OCI-LY7 (cell line): ENCODE data around the gene ATP5MC2. TPM values are rescaled to one million over a fixed set of nuclear protein-coding genes. Genes with fewer than 3 reads are reported as not detected.

ENCODE experiments used
- BruUV-seq: library from RNA; stranded (reverse); fragments of 400-500 nt; replicated peaks from 2 replicates; lab custom pipeline; 2021; lab: Mats Ljungman, UMichigan
- CTCF ChIA-PET: fragments of 300-600 bp; sonication (Branson Sonifier 250); formaldehyde crosslinking; loops from one replicate; lab custom pipeline; 2022; ENCODE audit warnings: antibody characterized with exemption; ENCODE audit not compliant: unreplicated experiment; lab: Charles Lee
- POLR2A ChIA-PET: fragments of 300-600 bp; sonication (Branson Sonifier 250); formaldehyde crosslinking; loops from one replicate; lab custom pipeline; 2022; ENCODE audit warnings: antibody characterized with exemption; lab: Charles Lee
- DNase-seq: peaks from one replicate; pipeline ENCODE4 v3.0.0-alpha.2; 2015; ENCODE audit warnings: low spot score
- H2AFZ ChIP-seq: fragments of 200-600 bp; sonication (generic), shearing (Covaris generic); 2 replicates; pipeline ENCODE4 v1.6.1; 2014; ENCODE audit warnings: mild to moderate bottlenecking, antibody characterized with exemption, low read length, moderate library complexity
- H3K27ac ChIP-seq: fragments of 200-600 bp; sonication (generic); 2 replicates; pipeline ENCODE4 v1.5.1; 2014; ENCODE audit warnings: mixed run types, low read depth, mild to moderate bottlenecking, moderate library complexity, low read length, inconsistent platforms; ENCODE audit not compliant: poor library complexity, severe bottlenecking
- H3K36me3 ChIP-seq: fragments of 200-600 bp; sonication (generic); 2 replicates; pipeline ENCODE4 v1.6.1; 2014; ENCODE audit warnings: mild to moderate bottlenecking, antibody characterized with exemption, low read length, moderate library complexity, mixed read lengths; ENCODE audit not compliant: insufficient read depth
- H3K4me1 ChIP-seq: fragments of 200-600 bp; sonication (generic); 2 replicates; pipeline ENCODE4 v1.5.1; 2014; ENCODE audit warnings: mild to moderate bottlenecking, low read length; ENCODE audit not compliant: insufficient read depth, poor library complexity, severe bottlenecking
- H3K4me2 ChIP-seq: fragments of 200-600 bp; sonication (generic); 2 replicates; pipeline ENCODE4 v1.6.1; 2014; ENCODE audit warnings: mild to moderate bottlenecking, low read length
- H3K4me3 ChIP-seq: fragments of 200-600 bp; sonication (generic); 2 replicates; pipeline ENCODE4 v1.5.1; 2014; ENCODE audit warnings: mild to moderate bottlenecking, low read depth, low read length; ENCODE audit not compliant: poor library complexity, severe bottlenecking
- H3K79me2 ChIP-seq: fragments of 200-600 bp; sonication (generic); 2 replicates; pipeline ENCODE4 v1.6.1; 2016; ENCODE audit warnings: low read depth, mild to moderate bottlenecking, low read length, moderate library complexity, mixed read lengths; ENCODE audit not compliant: insufficient read depth
- H3K9me2 ChIP-seq: fragments of 200-600 bp; sonication (generic); 2 replicates; pipeline ENCODE4 v1.6.1; 2016; ENCODE audit warnings: mild to moderate bottlenecking, low read length, mixed read lengths; ENCODE audit not compliant: insufficient read depth
- H3K9me3 ChIP-seq: fragments of 200-600 bp; sonication (generic); 2 replicates; pipeline ENCODE4 v1.6.1; 2014; ENCODE audit warnings: mild to moderate bottlenecking, mixed run types, low read length, mixed read lengths
- H4K20me1 ChIP-seq: fragments of 200-600 bp; sonication (generic); 2 replicates; pipeline ENCODE4 v1.6.1; 2014; ENCODE audit warnings: mild to moderate bottlenecking, antibody characterized with exemption, low read length, moderate library complexity, mixed read lengths; ENCODE audit not compliant: insufficient read depth
- EZH2phosphoT487 ChIP-seq: fragments of 200-600 bp; sonication (generic); IDR thresholded peaks from 2 replicates; pipeline ENCODE4 v1.6.1; 2018; ENCODE audit warnings: low read depth, borderline replicate concordance, mild to moderate bottlenecking, mixed run types, antibody characterized with exemption, low read length, moderate library complexity, mixed read lengths
- intact Hi-C: fragments of 100-400 bp; cut with micrococcal nuclease; formaldehyde crosslinking; loops from one replicate; pipeline ENCODE4 v1.10.0; 2022; ENCODE audit not compliant: unreplicated experiment
- total RNA-seq, 2 experiments: library from RNA; depleted of rRNA in 1 of 2; stranded (reverse); fragments of >200 nt in 1 of 2; shearing (Covaris generic) in 1 of 2; gene quantifications; 2 replicates each; pipeline ENCODE4 v1.2.3, GENCODE V29; 2014 to 2022
- TF ChIP-seq, protein P1 (sequence below): fragments of 200-600 bp; sonication (generic); conservative IDR thresholded peaks from 2 replicates; pipeline ENCODE4 v1.5.1; 2014; ENCODE audit warnings: mild to moderate bottlenecking, antibody characterized with exemption, low read length, moderate library complexity, mixed read lengths

The ATP5MC2 gene
- total RNA-seq, 2 experiments from 2014 or later, result 374 to 500 TPM

DNA sequence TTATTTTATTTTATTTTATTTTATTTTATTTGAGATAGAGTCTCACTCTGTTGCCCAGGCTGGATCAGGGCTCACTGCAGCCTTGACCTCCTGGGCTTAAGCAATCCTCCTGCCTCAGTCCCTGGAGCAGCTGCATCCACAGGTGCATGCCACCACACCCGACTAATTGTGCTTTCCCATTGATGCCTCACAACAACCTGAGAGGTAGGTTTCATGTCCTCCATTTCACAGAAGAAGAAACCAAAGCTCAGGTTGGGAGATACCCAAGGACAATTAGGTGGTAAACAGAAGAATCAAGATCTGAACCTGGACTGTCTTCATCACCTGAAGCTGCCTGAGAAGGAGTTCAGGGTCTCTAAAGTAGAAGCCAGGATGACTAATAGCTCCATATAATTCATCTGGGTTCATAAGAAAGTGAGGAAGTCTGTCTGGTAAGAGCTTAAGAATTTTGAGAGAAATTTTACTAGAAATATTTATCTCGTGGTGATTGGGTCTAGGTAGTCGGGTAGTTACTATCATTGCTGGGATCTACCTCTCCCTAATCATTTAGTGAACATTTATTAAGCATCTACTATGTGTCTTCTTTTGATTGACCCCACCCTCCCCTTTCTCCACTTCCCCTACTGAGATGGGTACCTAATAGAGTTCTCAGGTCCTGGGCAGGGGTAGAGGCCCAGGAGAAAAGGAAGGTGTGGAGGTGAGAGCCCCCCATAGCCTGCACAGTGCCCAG is 23.2 kb upstream of the ATP5MC2 start:
- BruUV-seq, result no TSS peak
- Histone ChIP-seq H3K4me1 (peaks cover 3% of the 10 kb centered on the region), H4K20me1 (no peaks in the 10 kb centered on the region), H3K27ac (no peak overlapping the region), H3K36me3 (no peaks in the 10 kb centered on the region), H3K4me2 (no peak overlapping the region), H3K79me2 (no peaks in the 10 kb centered on the region), H3K9me2 (no peaks in the 10 kb centered on the region), H3K9me3 (no peaks in the 10 kb centered on the region), H2AFZ (no peak overlapping the region), H3K4me3 (no peak overlapping the region)
- no peak for DNase-seq
- POLR2A ChIA-PET, result interaction anchor here (0.8 to 1.1 kb wide), 2 partner anchors 10 to 39 kb away, joined by 3 to 4 read pairs; no protein-coding TSS in a partner anchor
- intact Hi-C loops, result no loop called here
- CTCF ChIA-PET, result interaction anchor here (1.3 to 1.4 kb wide), 2 partner anchors 45 to 48 kb away, joined by 3 to 4 read pairs; no protein-coding TSS in a partner anchor
- TF ChIP-seq, protein P1, sequence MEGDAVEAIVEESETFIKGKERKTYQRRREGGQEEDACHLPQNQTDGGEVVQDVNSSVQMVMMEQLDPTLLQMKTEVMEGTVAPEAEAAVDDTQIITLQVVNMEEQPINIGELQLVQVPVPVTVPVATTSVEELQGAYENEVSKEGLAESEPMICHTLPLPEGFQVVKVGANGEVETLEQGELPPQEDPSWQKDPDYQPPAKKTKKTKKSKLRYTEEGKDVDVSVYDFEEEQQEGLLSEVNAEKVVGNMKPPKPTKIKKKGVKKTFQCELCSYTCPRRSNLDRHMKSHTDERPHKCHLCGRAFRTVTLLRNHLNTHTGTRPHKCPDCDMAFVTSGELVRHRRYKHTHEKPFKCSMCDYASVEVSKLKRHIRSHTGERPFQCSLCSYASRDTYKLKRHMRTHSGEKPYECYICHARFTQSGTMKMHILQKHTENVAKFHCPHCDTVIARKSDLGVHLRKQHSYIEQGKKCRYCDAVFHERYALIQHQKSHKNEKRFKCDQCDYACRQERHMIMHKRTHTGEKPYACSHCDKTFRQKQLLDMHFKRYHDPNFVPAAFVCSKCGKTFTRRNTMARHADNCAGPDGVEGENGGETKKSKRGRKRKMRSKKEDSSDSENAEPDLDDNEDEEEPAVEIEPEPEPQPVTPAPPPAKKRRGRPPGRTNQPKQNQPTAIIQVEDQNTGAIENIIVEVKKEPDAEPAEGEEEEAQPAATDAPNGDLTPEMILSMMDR, result no peak
- no peak for TF ChIP-seq EZH2phosphoT487

DNA sequence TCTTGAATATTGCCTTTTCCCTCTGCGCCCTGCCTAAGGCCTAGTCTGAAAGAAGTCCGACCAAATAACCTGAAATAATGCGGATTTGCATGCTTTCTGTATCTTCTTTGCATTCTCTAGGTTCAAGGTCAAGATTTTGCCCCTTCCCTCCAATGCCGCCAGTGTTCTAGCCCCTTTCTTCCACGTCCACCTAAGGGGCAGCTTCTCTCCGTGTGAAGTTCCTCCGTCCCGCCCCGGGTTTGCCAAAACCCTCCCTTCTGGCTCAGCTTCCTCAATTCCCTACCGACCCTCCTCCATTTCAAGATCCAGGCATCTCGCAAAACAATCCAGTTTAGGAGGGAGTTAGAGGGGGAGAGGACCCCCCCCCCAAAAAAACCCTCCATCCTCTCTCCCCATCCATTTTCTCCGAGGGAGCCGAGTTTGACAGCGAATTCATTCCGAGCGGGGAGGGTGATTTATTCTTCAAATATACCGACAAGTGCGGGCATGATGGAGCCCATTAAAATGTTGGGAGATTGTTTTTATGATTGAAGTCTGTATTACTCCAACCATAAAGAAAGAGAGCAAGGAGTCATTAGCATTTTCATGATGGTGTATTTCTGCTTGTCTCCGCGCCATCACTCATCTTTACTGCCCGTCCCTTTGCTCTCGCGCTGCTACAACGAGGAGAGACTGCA is 20.9 kb upstream of the ATP5MC2 start:
- H3K4me3 ChIP-seq, result no peak overlapping the region
- no peaks in the 10 kb centered on the region for H4K20me1 ChIP-seq
- H3K36me3 ChIP-seq, result no peaks in the 10 kb centered on the region
- H3K79me2 ChIP-seq, result no peaks in the 10 kb centered on the region
- intact Hi-C loops, result no loop called here
- BruUV-seq, result no TSS peak
- POLR2A ChIA-PET, result interaction anchor here (0.6 kb wide), 2 partner anchors 223 to 557 kb away, joined by 3 read pairs; no protein-coding TSS in a partner anchor
- H3K4me1 ChIP-seq, result peaks cover 3% of the 10 kb centered on the region
- no peaks in the 10 kb centered on the region for H3K9me2 ChIP-seq
- no peak overlapping the region for H3K4me2 ChIP-seq
- no peak for DNase-seq
- TF ChIP-seq, protein P1, result no peak
- TF ChIP-seq EZH2phosphoT487, result no peak
- CTCF ChIA-PET, result no interaction called here
- H3K27ac ChIP-seq, result no peak overlapping the region
- H3K9me3 ChIP-seq, result no peaks in the 10 kb centered on the region
- no peak overlapping the region for H2AFZ ChIP-seq
